ENCODE measurements around the gene SSBP2. TPM values are rescaled to one million over a fixed set of nuclear protein-coding genes. Genes with fewer than 3 reads are reported as not detected.

SSBP2 gene
- total RNA-seq, 1 donor = 15.5 TPM

- no peak overlapping the region for H3K4me3 ChIP-seq (ENCODE audit: low read depth, low read length)
- DNase-seq (ENCODE audit: low read depth) = peak; percentile 59
- no peak for TF ChIP-seq CTCF (IDR thresholded peaks at IDR 0.05; ENCODE audit: insufficient read depth, low read depth, low read length)
These were observed 216.5 kb downstream of the SSBP2 start for GRCh38 chr5:81534441-81534840.

GRCh38 chr5:81533629-81534405, 217.1 kb downstream of the SSBP2 start:
- peak; percentile 20 for DNase-seq (ENCODE audit: low read depth)
- no peak overlapping the region for H3K4me3 ChIP-seq (ENCODE audit: low read depth, low read length)
- TF ChIP-seq CTCF (IDR thresholded peaks at IDR 0.05; ENCODE audit: insufficient read depth, low read depth, low read length) = no peak

- DNase-seq (ENCODE audit: low read depth) = no peak
These were observed 220.0 kb downstream of the SSBP2 start for GRCh38 chr5:81530919-81531318.

GRCh38 chr5:81525690-81526089, 225.2 kb downstream of the SSBP2 start:
- TF ChIP-seq CTCF (IDR thresholded peaks at IDR 0.05; ENCODE audit: insufficient read depth, low read depth, low read length) = no peak
- no peak overlapping the region for H3K4me3 ChIP-seq (ENCODE audit: low read depth, low read length)
- peak; percentile 40 for DNase-seq (ENCODE audit: low read depth)

More at GRCh38 chr5:81530919-81531318, 220.0 kb downstream of the SSBP2 start:
- TF ChIP-seq CTCF (IDR thresholded peaks at IDR 0.05; ENCODE audit: insufficient read depth, low read depth, low read length) = no peak
- no peak overlapping the region for H3K4me3 ChIP-seq (ENCODE audit: low read depth, low read length)

GRCh38 chr5:81524015-81524414, 226.9 kb downstream of the SSBP2 start:
- no peak for TF ChIP-seq CTCF (IDR thresholded peaks at IDR 0.05; ENCODE audit: insufficient read depth, low read depth, low read length)
- no peak for DNase-seq (ENCODE audit: low read depth)
- no peak overlapping the region for H3K4me3 ChIP-seq (ENCODE audit: low read depth, low read length)

GRCh38 chr5:81522571-81522970, 228.3 kb downstream of the SSBP2 start:
- no peak for DNase-seq (ENCODE audit: low read depth)
- TF ChIP-seq CTCF (IDR thresholded peaks at IDR 0.05; ENCODE audit: insufficient read depth, low read depth, low read length) = no peak
- no peak overlapping the region for H3K4me3 ChIP-seq (ENCODE audit: low read depth, low read length)

- H3K4me3 ChIP-seq (ENCODE audit: low read depth, low read length) = no peak overlapping the region
- no peak for DNase-seq (ENCODE audit: low read depth)
- TF ChIP-seq CTCF (IDR thresholded peaks at IDR 0.05; ENCODE audit: insufficient read depth, low read depth, low read length) = no peak
These were observed 230.1 kb downstream of the SSBP2 start for GRCh38 chr5:81520769-81521168.
